Upper lobe of right lung (tissue), 1 donor: ENCODE results near the gene ABCF3. TPM values are rescaled to one million over a fixed set of nuclear protein-coding genes. Genes with fewer than 3 reads are reported as not detected.

ENCODE experiments used
- ATAC-seq: fragments of 200-7000 bp; cut with Tn5 transposase; one replicate; pipeline ENCODE4 v1.9.1; 2020; ENCODE audit warnings: mild to moderate bottlenecking, moderate library complexity
- DNase-seq: peaks from one replicate; pipeline ENCODE4 v3.0.0-alpha.2; 2020
- H3K27ac ChIP-seq: fragments of 200-600 bp; one replicate; pipeline ENCODE4 v1.8.0; 2022
- H3K27me3 ChIP-seq: fragments of 200-600 bp; one replicate; pipeline ENCODE4 v1.8.0; 2022; ENCODE audit warnings: mild to moderate bottlenecking
- H3K36me3 ChIP-seq: fragments of 200-600 bp; one replicate; pipeline ENCODE4 v1.8.0; 2022
- H3K4me1 ChIP-seq: fragments of 200-600 bp; one replicate; pipeline ENCODE4 v1.8.0; 2022
- H3K4me3 ChIP-seq: fragments of 200-600 bp; one replicate; pipeline ENCODE4 v1.8.0; 2022; ENCODE audit warnings: mild to moderate bottlenecking
- H3K9me3 ChIP-seq: fragments of 200-600 bp; one replicate; pipeline ENCODE4 v1.8.0; 2022
- CTCF ChIP-seq: fragments of 200-600 bp; IDR thresholded peaks from one replicate; pipeline ENCODE4 v1.8.0; 2022; ENCODE audit warnings: antibody characterized with exemption
- intact Hi-C: fragments of 100-400 bp; cut with DNase I; formaldehyde crosslinking; loops from one replicate; pipeline ENCODE4 v1.11.0; 2022
- total RNA-seq: library from RNA; stranded (reverse); fragmentation: NEBNext Ultra II Directional; extraction: Animal tissue kit (Norgen Biotek cat#: 25700); gene quantifications from one replicate; pipeline ENCODE4 v1.2.1, GENCODE V29; 2021
- donor health status: DM: no; HTN: yes; CAD: no; lungs with severe emphysema.

The ABCF3 gene
- total RNA-seq, 1 donor from 2014 or later, result 60.9 TPM

DNA sequence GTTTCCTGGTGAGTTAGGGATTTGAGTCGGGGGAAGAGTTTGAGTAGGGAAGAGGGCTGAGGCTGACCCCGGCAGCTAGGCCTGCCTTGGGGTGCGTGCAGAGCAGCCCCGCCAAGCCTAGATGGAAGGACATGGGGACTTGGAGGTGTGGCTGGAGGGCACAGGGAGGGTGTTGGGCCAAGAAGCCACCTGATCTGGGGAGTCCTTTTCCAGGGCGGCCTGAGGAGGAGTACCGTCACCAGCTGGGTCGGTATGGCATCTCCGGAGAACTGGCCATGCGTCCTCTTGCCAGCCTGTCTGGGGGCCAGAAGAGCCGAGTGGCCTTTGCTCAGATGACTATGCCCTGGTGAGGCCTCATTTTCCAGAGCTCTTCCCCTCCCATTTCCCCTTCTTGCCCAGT, 6.9 kb downstream of the ABCF3 start:
- TF ChIP-seq CTCF, result no peak
- Histone ChIP-seq H3K27me3 (no peaks in the 10 kb centered on the region), H3K4me1 (no peaks in the 10 kb centered on the region), H3K36me3 (peaks cover 82% of the 10 kb centered on the region), H3K9me3 (no peaks in the 10 kb centered on the region), H3K4me3 (no peak overlapping the region), H3K27ac (no peak overlapping the region)
- ATAC-seq, result no peak
- no peak for DNase-seq
- intact Hi-C loops, result no loop called here

DNA sequence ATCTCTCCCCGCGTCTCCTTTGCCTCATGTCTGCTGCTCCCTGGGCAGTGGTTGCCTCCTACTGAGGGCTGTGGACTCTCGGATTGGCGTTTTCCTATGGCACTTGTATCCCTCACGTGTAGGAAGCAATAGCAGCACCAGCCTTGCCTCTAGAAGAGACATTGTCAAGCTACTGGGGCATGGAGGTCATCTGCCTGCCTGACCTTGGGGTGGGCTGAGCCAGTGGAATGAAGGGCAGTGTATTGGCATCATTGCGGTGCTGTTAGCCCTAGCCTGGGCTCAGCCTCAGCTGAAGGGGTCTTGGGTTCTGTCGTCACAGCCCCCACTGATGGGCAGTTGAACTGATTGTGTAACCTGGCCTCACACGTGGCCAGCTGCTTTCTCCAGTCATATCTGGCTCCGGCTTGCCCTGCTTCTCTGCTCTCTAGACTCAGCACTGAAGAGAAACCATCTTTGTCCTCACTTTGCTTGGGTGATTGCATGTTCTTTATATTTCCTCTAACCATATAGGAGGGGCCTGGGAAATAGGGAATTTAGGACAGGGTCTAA, 8.1 kb downstream of the ABCF3 start:
- no peak overlapping the region for H3K27ac ChIP-seq
- ATAC-seq (no peak), DNase-seq (no peak)
- H3K36me3 ChIP-seq, result peaks cover 71% of the 10 kb centered on the region
- H3K4me3 ChIP-seq, result no peak overlapping the region
- no peaks in the 10 kb centered on the region for H3K27me3 ChIP-seq
- no peaks in the 10 kb centered on the region for H3K4me1 ChIP-seq
- intact Hi-C loops, result no loop called here
- H3K9me3 ChIP-seq, result no peaks in the 10 kb centered on the region
- no peak for TF ChIP-seq CTCF

DNA sequence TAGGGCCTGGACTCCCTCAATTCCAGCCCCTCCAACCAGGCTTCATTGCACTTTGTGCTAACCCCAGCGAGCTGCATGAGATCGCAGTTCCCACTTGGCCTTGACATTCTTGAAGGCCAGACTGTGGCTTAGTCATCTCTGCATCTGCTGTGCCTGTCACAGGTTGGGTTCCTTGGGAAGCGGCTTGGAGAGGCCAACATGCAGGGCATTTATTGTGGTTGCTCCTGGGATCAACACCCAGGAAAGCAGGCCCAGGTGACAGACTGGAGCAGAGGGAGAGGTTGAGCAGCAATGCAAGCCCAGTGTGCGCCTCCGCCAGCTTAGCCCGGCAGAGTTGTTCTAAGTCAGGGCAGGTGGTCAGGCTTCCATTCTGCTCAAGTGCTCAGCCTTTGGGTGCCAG, 10.5 kb downstream of the ABCF3 start:
- ATAC-seq (no peak), DNase-seq (no peak)
- no peak overlapping the region for H3K4me3 ChIP-seq
- H3K36me3 ChIP-seq, result peaks cover 46% of the 10 kb centered on the region
- H3K9me3 ChIP-seq, result no peaks in the 10 kb centered on the region
- no peak for TF ChIP-seq CTCF
- H3K27ac ChIP-seq, result no peak overlapping the region
- intact Hi-C loops, result no loop called here
- H3K4me1 ChIP-seq, result no peaks in the 10 kb centered on the region
- H3K27me3 ChIP-seq, result no peaks in the 10 kb centered on the region

DNA sequence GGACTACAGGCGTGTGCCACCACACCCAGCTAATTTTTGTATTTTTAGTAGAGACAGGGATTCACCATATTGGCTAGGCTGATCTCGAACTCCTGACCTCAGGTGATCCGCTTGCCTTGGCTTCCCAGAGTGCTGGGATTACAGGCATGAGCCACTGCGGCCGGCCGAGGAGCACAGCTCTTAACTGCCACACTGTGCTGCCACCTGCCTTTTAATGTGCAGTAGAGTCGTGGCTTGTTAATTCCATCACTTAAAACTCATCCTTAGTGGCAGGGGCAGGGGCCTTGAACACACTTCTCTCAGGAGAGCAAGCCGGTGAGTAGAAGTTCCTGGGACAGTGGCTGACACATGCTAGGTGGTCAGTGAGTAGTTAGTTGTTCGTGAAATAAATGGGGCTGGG, 12.5 kb downstream of the ABCF3 start:
- ATAC-seq (no peak), DNase-seq (no peak)
- no peaks in the 10 kb centered on the region for H3K27me3 ChIP-seq
- H3K36me3 ChIP-seq, result peaks cover 27% of the 10 kb centered on the region
- intact Hi-C loops, result no loop called here
- H3K4me1 ChIP-seq, result no peaks in the 10 kb centered on the region
- H3K9me3 ChIP-seq, result no peaks in the 10 kb centered on the region
- H3K4me3 ChIP-seq, result no peak overlapping the region
- no peak overlapping the region for H3K27ac ChIP-seq
- no peak for TF ChIP-seq CTCF

- no peak for ATAC-seq
- no peak for DNase-seq
- TF ChIP-seq CTCF, result no peak
These were observed 14.8 kb downstream of the ABCF3 start for GRCh38 chr3:184200825-184201224.

DNA sequence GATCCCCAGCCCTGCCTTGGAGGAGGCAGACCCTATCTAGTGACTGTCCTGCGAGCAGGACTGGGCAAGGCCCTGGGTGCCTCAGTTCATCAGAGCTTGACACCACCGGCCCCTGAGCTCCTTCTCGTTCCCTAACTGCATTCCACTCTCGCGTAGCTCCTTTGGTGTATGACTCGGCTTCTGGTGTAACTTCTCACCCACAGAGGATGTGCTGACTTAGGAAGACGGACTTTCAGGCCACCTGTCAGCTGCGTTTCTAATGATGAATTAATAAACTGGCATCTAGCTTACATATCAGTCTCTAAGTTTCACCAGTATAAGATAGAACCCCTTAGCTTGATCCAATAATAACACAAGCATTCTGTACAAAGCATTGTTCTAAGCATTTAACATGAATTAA, 17.5 kb downstream of the ABCF3 start:
- H3K9me3 ChIP-seq, result no peaks in the 10 kb centered on the region
- no peak overlapping the region for H3K27ac ChIP-seq
- H3K4me1 ChIP-seq, result no peaks in the 10 kb centered on the region
- ATAC-seq (no peak), DNase-seq (no peak)
- intact Hi-C loops, result no loop called here
- no peaks in the 10 kb centered on the region for H3K27me3 ChIP-seq
- H3K36me3 ChIP-seq, result no peaks in the 10 kb centered on the region
- no peak overlapping the region for H3K4me3 ChIP-seq
- TF ChIP-seq CTCF, result no peak

More at GRCh38 chr3:184200825-184201224, 14.8 kb downstream of the ABCF3 start:
- no peak overlapping the region for H3K4me3 ChIP-seq
- H3K4me1 ChIP-seq, result no peaks in the 10 kb centered on the region
- no peak overlapping the region for H3K27ac ChIP-seq
- no peaks in the 10 kb centered on the region for H3K27me3 ChIP-seq
- H3K9me3 ChIP-seq, result no peaks in the 10 kb centered on the region
- H3K36me3 ChIP-seq, result peaks cover 3% of the 10 kb centered on the region
- intact Hi-C loops, result no loop called here
